Dermis lymphatic vessel endothelial cell (primary cell): ENCODE results near the gene SYT6. TPM values are rescaled to one million over a fixed set of nuclear protein-coding genes. Genes with fewer than 3 reads are reported as not detected.

Source experiments
- total RNA-seq: library from RNA; depleted of rRNA; stranded (reverse); fragments of >200 nt; gene quantifications from 2 replicates; pipeline ENCODE4 v1.2.1, GENCODE V29; 2014

SYT6 gene, protein sequence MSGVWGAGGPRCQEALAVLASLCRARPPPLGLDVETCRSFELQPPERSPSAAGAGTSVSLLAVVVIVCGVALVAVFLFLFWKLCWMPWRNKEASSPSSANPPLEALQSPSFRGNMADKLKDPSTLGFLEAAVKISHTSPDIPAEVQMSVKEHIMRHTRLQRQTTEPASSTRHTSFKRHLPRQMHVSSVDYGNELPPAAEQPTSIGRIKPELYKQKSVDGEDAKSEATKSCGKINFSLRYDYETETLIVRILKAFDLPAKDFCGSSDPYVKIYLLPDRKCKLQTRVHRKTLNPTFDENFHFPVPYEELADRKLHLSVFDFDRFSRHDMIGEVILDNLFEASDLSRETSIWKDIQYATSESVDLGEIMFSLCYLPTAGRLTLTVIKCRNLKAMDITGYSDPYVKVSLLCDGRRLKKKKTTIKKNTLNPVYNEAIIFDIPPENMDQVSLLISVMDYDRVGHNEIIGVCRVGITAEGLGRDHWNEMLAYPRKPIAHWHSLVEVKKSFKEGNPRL
- total RNA-seq: not detected in 2 replicates

DNA sequence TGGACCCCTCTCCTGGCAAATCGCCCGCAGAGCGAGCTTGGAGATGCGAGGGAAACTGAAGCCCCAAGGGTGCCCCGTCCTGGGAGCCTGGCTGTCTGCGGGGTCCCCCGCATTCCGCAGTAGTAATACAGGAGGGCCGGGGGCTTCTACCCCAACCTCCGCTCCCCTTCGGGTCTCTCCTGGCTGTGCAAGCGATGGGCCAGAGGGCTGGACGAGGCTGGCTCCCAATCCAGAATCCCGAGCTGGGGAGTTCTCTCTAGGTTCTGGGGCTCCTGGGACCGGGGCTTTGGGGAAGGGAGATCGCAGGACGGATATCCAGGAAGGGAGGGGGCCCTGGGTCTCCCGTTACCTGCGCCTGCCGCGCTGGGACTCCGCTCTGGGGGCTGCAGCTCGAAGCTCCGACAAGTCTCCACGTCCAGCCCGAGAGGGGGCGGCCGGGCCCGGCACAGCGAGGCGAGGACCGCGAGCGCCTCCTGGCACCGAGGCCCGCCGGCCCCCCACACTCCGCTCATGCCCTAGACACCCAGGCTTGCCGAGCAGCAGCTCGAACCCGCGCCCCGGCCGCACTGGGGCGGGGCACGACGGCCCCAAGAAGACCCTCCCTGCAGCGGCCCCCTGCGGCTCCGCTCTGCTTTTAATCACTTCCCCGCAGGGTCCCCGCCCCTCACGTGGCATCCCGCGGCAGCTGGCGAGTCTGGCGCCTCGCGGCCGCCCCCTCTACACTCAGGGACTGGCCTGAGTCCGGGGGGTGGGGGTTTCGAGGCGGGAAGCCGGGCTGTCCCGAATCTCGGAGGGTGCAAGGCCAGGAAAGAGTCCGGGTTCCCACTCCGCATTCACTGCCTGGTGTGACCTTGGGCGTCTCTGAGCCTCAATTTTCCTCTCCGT is at the start of gene SYT6:
Gene SYT6, minus strand, starts transcription at position 609 of the 885 bp plus-strand sequence. Its CDS starts 97 bp downstream, at position 512.

Other genes starting within 250 kb of the SYT6 start
- 15.9 and 19.4 TPM in 2 replicates for gene AP4B1, start 249.1 kb downstream of the SYT6 start, total RNA-seq
- 1.3 and 1.5 TPM in 2 replicates for gene DCLRE1B, start 248.5 kb downstream of the SYT6 start, total RNA-seq
- gene HIPK1, start 224.5 kb downstream of the SYT6 start, total RNA-seq: 31.3 and 33.3 TPM in 2 replicates
- 1.4 and 10.0 TPM in 2 replicates for gene OLFML3, start 174.4 kb downstream of the SYT6 start, total RNA-seq